HFFc6 (cell line): ENCODE data around the gene ST3GAL5. TPM values are rescaled to one million over a fixed set of nuclear protein-coding genes. Genes with fewer than 3 reads are reported as not detected.
"Not testable (repeated sequence)": the region's sequence is repeated elsewhere in the genome, so short reads cannot be mapped to it uniquely, and the experiment has no call there.

ENCODE experiments used
- DNase-seq: peaks from one replicate; pipeline ENCODE4 v3.0.0-alpha.2; 2018
- H3K27ac Mint-ChIP-seq: 2 replicates; pipeline ENCODE4 v1.8.0; 2020; ENCODE audit warnings: mild to moderate bottlenecking, mixed read lengths
- H3K27me3 Mint-ChIP-seq: 2 replicates; pipeline ENCODE4 v1.8.0; 2021; ENCODE audit warnings: mild to moderate bottlenecking, moderate library complexity, mixed read lengths; ENCODE audit not compliant: insufficient read depth
- H3K36me3 Mint-ChIP-seq: 2 replicates; pipeline ENCODE4 v1.8.0; 2021; ENCODE audit warnings: low read depth, mixed read lengths
- H3K4me1 Mint-ChIP-seq: 2 replicates; pipeline ENCODE4 v1.8.0; 2020; ENCODE audit warnings: low read depth, mixed read lengths
- H3K4me3 Mint-ChIP-seq: 2 replicates; pipeline ENCODE4 v1.8.0; 2020; ENCODE audit warnings: mild to moderate bottlenecking, moderate library complexity, mixed read lengths
- H3K9me3 Mint-ChIP-seq: 2 replicates; pipeline ENCODE4 v1.8.0; 2020; ENCODE audit warnings: mild to moderate bottlenecking, mixed read lengths
- total RNA-seq, 6 experiments: library from RNA; stranded (reverse); fragmentation: NEBNext Ultra II Directional; extraction: Animal tissue kit (Norgen Biotek cat#: 25700); gene quantifications; 2 replicates in 1 of 6; 3 replicates in 5 of 6; pipeline ENCODE4 v1.2.3, GENCODE V29; 2021
- TF ChIP-seq, protein P1 (sequence below): fragments of 200-600 bp; sonication (generic); IDR thresholded peaks from 2 replicates; pipeline ENCODE4 v1.5.0; 2021; ENCODE audit warnings: antibody characterized with exemption, mild to moderate bottlenecking

The ST3GAL5 gene
- total RNA-seq, 6 experiments from 2014 or later: 12.7 to 17.4 (median 15.2) TPM

GRCh38 chr2:85831735-85832134, 57.1 kb downstream of the ST3GAL5 start:
- Mint-ChIP-seq H3K27me3 (peaks cover 2% of the 10 kb centered on the region), H3K4me1 (peaks cover 24% of the 10 kb centered on the region), H3K9me3 (peaks cover 9% of the 10 kb centered on the region; the same call in 1 of the 2 replicates), H3K27ac (no peak overlapping the region), H3K4me3 (no peak overlapping the region), H3K36me3 (peaks cover 5% of the 10 kb centered on the region; the same call in 1 of the 2 replicates)
- TF ChIP-seq, protein P1, sequence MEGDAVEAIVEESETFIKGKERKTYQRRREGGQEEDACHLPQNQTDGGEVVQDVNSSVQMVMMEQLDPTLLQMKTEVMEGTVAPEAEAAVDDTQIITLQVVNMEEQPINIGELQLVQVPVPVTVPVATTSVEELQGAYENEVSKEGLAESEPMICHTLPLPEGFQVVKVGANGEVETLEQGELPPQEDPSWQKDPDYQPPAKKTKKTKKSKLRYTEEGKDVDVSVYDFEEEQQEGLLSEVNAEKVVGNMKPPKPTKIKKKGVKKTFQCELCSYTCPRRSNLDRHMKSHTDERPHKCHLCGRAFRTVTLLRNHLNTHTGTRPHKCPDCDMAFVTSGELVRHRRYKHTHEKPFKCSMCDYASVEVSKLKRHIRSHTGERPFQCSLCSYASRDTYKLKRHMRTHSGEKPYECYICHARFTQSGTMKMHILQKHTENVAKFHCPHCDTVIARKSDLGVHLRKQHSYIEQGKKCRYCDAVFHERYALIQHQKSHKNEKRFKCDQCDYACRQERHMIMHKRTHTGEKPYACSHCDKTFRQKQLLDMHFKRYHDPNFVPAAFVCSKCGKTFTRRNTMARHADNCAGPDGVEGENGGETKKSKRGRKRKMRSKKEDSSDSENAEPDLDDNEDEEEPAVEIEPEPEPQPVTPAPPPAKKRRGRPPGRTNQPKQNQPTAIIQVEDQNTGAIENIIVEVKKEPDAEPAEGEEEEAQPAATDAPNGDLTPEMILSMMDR: no peak
- DNase-seq: no peak

DNA sequence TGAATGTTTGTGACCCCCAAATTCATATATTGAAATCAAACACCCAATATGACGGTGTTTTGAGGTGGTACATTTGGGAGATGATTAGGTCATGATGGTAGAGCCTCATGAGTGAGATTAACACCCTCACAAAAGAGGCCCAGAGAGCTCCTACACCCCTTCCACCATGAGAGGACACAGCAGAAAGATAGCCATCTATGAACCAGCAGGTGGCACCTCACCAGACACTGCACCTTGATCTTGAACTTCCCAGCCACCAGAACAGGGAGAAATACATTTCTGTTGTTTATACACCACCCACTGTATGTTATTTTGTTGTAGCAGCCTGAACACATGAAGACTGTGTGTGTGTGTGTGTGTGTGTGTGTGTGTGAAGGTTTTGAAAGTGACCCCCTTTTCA, 58.1 kb downstream of the ST3GAL5 start:
- TF ChIP-seq, protein P1: peak; percentile 41; the same call in 1 of the 2 replicates
- no peak overlapping the region for H3K27ac Mint-ChIP-seq
- peaks cover 3% of the 10 kb centered on the region for H3K27me3 Mint-ChIP-seq
- peaks cover 8% of the 10 kb centered on the region; the same call in 1 of the 2 replicates for H3K9me3 Mint-ChIP-seq
- no peak for DNase-seq
- no peak overlapping the region for H3K4me3 Mint-ChIP-seq
- peaks cover 25% of the 10 kb centered on the region for H3K4me1 Mint-ChIP-seq
- peaks cover 5% of the 10 kb centered on the region; the same call in 1 of the 2 replicates for H3K36me3 Mint-ChIP-seq

DNA sequence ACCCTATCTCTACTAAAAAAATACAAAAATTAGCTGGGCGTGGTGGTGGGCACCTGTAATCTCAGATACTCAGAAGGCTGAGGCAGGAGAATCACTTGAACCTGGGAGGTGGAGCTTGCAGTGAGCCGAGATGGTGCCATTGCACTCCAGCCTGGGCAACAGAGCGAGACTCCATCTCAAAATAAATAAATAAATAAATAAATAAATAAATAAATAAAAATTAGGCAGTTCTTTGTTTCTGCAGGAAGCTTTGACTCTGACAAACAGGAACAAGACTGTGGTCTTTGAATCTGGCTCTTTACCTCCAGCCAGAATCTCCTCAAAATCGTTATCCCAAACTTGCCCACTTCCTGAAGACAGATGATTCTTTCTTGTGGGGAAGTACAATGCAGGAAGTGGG, 59.4 kb downstream of the ST3GAL5 start:
- H3K27ac Mint-ChIP-seq, H3K27me3 Mint-ChIP-seq, H3K9me3 Mint-ChIP-seq, H3K4me3 Mint-ChIP-seq, H3K36me3 Mint-ChIP-seq, DNase-seq: not testable (repeated sequence)
- H3K4me1 Mint-ChIP-seq: peaks cover 20% of the 10 kb centered on the region

DNA sequence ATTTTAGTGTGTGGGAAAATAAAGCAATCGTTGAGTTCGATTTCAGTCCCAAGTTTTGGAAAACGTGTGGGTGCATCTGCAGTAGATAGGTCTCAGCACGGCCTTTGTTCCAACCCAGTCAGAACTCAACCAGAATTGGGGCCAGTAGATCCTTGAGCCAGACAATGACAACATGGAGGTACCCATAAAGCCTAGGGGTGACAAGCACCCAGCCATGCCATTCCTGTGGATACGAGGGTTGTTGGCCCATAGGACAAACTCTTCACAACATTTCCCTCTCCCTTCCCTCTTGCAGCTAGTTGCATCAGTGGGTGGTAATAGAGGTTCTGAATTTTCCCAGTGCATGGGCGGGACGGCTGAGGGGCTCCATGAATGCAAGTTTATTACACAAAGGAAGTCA, 60.1 kb downstream of the ST3GAL5 start:
- TF ChIP-seq, protein P1: no peak
- peaks cover 3% of the 10 kb centered on the region for H3K27me3 Mint-ChIP-seq
- H3K27ac Mint-ChIP-seq: no peak overlapping the region
- H3K36me3 Mint-ChIP-seq: no peaks in the 10 kb centered on the region
- no peaks in the 10 kb centered on the region for H3K9me3 Mint-ChIP-seq
- no peak for DNase-seq
- peaks cover 17% of the 10 kb centered on the region for H3K4me1 Mint-ChIP-seq
- no peak overlapping the region for H3K4me3 Mint-ChIP-seq

DNA sequence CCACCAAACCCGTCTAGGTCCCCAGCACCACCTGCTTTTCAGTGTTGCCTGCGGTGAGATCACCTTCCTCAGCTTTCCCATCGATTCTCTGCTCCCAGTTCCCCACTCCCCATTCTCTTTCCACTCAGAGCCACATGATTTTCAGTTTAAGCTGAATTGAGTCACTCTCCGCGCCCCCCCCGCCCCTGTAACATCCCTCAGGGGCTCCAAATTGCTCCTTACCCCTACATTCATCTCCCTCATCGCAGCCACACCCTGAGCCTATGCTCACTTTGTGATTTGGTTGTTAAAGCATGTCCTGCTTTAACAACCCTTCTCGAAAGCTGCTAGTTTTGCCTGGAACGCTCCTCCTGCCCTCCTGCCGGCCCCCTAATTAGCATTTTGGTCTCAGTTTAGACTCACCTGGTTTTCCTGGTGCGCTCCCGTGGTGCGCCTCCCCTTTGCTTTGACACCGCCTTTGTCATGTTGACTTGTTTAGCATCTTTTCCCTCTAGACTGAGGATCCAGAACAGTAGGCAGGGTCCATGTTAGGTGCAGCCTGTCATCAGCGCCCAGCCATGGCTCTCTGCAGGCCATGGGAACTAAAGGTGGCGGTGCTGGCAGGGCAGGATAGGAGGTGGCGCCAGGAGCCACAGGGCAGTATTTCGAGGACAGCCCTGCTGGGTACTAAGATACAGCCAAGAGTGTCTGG, 60.8 kb downstream of the ST3GAL5 start:
- H3K27ac Mint-ChIP-seq: no peak overlapping the region; the same call in 1 of the 2 replicates
- H3K9me3 Mint-ChIP-seq: no peaks in the 10 kb centered on the region
- peaks cover 3% of the 10 kb centered on the region for H3K27me3 Mint-ChIP-seq
- H3K4me3 Mint-ChIP-seq: peak overlapping the region; percentile 78; the same call in 1 of the 2 replicates
- no peak for DNase-seq
- TF ChIP-seq, protein P1: no peak
- H3K4me1 Mint-ChIP-seq: peaks cover 17% of the 10 kb centered on the region
- H3K36me3 Mint-ChIP-seq: no peaks in the 10 kb centered on the region

- DNase-seq: peak; percentile 46
- Mint-ChIP-seq H3K4me3 (peak overlapping the region; percentile 78), H3K27ac (no peak overlapping the region), H3K36me3 (no peaks in the 10 kb centered on the region), H3K27me3 (peaks cover 3% of the 10 kb centered on the region), H3K9me3 (no peaks in the 10 kb centered on the region), H3K4me1 (peaks cover 17% of the 10 kb centered on the region)
- TF ChIP-seq, protein P1: peak; percentile 93
Observed at GRCh38 chr2:85826990-85827878, 61.6 kb downstream of the ST3GAL5 start.
